HG02970 (cell line): Measurements from ENCODE around the gene SNRNP25.

Experiments
- ATAC-seq: cut with Tn5 transposase; IDR thresholded peaks from one replicate; pipeline ENCODE4 v1.9.1; 2021; ENCODE audit warnings: mild to moderate bottlenecking, moderate library complexity, moderate number of reproducible peaks; ENCODE audit not compliant: unreplicated experiment, low FRiP score

SNRNP25 gene

DNA sequence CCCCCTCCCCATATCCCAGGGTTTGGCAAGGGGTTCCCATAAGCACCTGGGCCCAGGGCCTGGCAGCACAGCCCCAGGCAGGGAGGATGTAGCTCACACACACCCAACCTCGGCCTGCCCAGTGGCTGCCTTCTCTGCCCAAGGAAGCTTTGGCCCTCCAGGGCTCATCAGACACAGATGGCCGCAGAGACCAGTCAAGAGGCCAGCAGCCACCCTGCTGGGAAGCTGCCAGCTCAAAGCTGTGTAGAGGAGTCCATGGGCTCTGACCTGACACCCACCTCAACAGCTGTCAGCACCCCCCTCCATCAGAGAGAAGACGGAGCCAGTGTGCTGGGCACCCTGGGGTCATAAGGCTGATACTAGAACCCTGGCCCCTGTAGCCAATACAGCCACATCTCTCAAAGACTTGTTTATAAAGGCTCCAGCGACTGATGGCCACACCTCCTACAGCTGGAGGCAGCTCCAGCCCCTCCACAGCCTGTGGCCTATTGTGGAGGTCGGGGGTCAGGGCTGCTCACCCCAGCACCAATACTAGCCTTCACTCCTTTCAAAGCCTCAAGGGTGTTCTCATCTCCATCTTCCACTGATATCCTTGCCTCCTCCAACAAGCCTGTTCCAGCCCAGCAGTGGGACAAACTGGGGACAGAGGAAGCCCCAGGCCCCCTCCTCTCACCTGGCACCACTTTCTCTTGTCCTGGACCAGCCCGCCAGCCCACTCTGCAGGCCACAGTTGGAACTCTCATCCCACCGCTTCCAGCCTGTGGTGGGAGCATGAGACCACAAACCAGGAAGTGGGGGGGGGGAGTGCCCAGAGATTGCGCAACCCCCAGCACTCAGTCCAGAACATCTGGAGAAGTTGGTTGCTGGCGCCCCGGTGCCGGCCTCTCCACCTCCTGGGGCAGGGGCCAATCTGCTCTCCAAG, 22.2 kb downstream of the SNRNP25 start:
- ATAC-seq = no peak

DNA sequence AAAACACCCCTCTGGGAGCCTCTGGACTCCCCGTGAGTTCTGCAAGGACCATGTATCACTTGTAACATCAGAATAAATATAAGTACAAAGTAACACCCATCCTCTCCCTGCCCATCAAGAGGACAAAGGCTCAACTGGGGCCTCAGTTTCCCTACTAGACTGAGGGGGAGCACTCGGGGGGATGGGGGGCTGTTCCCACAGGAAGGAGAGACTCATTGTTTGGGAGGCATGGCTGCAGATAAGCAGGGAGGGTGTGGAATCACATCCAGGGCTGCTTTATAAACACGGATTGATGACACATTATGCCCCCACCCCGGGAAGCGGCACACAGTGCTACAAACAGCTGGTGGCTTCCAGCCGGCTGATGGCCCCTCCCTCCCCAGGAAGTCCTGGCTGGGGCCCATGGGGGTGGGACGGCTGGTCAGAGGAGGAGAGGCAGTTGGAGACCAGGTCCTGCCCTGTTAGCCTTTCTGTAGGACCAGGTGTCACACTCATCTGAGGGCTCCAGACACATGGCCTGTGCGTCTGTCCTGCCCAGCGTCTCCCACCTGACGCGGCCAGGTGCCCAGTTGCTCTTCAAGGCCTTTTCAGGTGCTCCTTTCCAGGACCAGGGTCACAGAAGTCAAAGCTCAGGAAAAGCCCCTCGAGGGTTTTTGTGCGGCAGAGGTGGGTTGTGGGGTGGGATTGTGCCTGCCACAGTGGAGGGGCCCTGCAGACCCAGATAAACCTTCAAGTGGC, 23.1 kb downstream of the SNRNP25 start:
- ATAC-seq = no peak

DNA sequence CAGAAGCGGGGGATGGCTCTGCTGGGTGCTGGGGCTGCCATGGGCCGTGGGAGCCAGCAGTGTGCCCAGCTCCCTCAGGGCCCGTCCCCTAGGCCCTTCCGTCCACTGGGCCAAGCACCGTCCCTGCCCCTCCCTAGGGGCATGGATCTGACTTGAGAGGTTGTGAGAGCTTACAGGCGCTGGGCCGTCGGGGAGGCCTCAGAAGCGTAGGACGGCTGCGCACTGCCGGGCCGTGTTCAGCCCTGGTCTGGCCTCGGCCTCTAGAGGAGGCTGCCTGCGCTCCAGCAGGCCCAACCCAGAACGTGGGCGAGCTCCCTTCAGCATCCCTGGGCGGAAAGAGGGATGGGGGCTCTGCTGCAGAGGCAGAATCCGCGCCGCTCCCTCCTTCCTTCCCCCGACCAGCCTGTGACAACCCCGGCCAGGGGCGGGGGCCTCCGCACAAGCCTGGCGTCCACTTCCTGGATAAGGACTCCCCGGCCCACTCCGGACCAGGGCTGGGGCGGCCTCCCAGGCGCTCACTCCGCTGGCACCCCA, 23.7 kb downstream of the SNRNP25 start:
- no peak for ATAC-seq

DNA sequence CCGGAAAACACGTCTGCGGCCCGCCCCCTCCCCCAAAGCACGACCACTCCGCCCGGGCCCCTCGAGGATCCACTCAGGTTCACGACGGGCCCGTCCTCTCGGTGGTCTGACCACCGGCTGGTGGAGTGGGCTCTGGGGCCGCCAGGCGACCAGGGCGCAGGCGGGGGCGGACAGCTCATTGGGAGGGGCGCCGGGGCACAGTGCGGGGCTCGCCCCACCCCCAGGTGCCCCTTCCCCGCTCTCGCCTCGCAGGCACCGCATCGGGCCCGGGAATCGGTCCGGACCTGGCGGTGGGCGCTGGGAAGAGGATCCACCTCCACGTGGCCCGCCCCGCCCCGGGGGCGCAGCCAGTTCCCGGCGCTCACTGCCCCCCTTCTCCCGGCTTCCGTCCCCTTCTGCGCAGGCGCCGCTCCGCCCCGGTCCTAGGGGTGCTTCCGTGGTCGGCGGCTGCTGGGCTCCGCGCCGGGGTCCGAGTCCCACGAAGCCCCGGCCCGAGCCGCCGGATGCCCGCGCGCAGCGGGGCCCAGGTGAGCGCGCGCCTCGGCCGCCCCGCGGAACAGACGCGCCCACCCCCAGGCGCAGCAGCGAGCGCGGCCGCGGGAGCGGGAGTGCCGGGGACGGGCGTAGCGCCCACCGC, 24.3 kb downstream of the SNRNP25 start, which contains the start of gene MPG:
MPG (plus strand) TSS at position 419 of the 637 bp plus-strand sequence; CDS start at position 504, 85 bp downstream.
- peak; percentile 67 for ATAC-seq

DNA sequence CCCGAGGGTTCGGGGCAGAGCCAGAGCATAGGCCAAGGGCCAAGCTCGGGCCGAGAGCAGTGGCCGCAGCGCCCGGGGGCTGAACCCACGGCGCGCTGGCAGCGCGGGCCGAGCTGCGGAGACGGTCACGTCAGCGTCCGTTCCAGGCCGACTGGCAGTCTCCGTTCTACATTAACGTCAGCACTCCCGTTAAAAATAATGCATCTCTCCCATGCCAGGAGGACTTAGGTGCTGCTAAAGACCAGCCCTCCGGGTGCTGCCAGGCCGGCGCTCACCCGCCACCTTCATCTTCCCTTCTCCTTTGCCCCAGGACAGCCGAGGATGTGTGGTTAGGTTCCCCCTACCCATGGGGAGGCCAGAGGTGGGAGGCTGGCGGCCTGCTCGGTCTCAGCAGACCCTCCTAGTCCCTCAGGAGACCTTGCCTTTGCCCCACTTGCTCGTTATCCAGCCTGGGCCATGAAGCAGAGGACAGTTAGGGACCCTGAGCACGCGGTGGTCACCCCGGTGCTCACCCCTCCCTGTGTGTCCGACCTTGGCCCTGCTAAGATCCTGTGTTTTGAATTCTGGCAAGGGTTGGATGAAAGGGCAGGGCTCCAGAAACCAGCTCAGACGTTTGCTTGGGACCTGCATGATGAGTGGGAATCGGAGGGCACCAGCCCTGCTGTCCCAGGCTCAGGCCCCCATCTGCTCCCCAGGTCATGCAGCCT, 25.0 kb downstream of the SNRNP25 start:
- peak; percentile 24 for ATAC-seq

DNA sequence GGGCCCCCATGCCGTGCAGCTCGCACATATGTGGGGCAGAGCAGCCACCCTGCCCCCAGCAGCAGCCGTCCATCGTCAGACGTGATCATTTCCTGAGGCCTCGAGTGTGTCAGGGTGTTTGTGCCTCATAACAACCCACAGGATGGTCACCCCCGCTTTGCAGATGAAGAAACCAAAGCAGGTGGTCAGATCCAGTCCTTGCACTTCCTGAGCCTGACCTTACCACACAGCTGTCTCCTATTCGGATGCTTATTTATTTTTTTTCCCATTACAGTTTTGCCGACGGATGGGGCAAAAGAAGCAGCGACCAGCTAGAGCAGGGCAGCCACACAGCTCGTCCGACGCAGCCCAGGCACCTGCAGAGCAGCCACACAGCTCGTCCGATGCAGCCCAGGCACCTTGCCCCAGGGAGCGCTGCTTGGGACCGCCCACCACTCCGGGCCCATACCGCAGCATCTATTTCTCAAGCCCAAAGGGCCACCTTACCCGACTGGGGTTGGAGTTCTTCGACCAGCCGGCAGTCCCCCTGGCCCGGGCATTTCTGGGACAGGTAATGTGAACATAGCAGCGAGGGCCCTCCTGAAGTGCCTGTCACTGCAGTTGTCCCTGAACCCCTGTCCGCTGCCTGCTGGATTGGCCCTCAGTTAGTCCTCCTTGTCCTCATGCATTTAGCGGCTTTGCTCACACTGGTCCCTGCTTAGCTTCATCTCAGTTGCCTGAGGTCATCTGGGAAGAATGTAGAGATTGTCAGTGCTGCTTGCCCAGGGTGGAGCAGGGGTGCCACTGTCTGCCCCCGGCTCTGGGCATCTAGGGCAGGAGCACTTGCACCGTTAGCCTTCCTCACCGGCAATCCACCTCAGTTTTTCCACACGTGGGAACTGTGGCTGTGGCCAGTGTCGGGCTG, 25.8 kb downstream of the SNRNP25 start:
- ATAC-seq = no peak

DNA sequence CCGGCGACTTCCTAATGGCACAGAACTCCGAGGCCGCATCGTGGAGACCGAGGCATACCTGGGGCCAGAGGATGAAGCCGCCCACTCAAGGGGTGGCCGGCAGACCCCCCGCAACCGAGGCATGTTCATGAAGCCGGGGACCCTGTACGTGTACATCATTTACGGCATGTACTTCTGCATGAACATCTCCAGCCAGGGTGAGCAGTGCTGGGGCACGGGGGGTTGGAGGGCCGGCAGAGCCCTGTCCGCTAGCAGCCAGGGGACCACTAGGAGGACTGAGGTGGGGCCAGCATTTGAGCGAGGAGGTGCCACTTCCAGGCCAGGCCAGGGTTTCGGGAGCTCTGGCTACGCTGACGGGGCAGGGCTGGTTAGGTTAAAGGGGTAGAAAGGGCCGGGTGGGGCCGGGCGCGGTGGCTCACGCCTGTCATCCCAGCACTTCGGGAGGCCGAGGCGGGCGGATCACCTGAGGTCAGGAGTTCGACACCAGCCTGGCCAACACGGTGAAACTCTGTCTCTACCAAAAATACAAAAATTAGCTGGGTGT, 29.5 kb downstream of the SNRNP25 start:
- ATAC-seq = no peak

DNA sequence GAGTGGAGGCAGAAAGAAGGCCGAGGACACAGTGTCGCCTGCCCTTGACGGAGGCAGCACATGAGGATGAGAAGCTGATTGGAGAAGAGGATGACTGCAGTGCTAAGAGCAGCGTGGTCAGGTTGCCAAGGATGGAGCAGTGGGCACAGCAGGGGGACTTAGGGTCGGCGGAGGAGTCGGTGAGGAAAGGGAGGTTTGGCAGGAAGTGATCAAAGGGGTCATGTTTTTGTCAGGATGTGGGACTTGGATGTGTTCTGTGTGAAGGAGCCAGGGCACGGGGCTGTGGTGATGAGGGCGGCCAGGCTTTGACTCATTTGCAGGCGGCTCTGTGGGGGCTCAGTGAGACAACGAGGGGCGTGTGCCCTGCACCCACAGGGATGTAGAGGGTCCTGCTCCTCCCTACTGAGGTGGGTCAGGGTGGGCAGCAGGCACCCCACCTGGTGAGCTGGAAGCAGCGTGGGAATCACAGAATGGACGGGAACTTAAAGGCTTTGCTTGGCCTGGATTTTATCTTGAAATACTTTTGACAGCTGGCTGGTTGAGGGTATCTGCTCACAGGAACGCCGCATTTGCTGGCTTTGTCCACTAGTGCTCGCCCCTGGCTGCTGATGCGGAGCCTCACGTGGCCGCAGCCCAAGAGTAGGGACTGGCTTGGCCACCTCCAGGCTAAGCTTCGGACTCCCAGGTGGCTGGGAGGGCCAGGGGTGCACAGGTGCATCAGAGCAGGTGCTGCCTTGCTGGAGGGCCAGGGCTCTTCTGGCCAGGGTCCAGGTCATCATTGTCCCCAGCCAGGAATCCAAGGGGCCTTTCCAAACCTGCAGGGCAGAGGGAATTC, 30.4 kb downstream of the SNRNP25 start:
- no peak for ATAC-seq

DNA sequence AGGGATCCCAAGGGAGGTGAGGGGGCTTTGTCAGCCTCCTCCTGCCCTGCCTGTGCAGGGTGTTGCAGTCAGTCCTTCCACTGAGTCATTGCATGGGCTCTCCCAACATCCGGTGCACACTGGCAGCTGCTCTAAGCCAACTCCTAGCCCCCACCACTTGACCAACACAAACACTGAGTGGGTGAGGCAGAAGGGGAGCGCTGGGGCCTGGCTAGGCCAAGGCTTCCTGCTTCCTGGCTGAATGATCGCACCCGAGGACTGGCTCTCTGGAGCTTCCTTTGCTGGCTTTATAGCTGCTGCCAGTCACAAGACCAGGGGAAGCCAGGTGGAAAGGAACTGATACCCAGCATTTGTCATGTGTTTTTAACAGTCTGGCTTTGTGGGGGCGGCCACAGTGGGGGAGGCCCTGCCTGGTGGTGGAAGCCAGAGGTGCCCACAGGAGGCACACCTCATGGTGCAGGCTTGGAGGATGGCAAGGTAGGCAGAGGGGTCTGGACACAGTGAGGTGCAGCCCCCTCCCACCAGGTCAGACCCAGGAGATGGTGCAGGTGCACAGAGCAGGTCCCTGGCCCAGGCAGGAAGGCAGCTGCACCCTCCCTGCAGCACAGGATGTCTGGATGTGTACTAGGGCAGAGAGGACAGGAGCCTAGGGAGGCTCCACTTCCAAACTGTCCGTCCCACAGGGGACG, 31.2 kb downstream of the SNRNP25 start:
- peak; percentile 52 for ATAC-seq

DNA sequence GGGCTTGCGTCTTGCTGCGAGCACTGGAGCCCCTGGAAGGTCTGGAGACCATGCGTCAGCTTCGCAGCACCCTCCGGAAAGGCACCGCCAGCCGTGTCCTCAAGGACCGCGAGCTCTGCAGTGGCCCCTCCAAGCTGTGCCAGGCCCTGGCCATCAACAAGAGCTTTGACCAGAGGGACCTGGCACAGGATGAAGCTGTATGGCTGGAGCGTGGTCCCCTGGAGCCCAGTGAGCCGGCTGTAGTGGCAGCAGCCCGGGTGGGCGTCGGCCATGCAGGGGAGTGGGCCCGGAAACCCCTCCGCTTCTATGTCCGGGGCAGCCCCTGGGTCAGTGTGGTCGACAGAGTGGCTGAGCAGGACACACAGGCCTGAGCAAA, 31.8 kb downstream of the SNRNP25 start:
- no peak for ATAC-seq

DNA sequence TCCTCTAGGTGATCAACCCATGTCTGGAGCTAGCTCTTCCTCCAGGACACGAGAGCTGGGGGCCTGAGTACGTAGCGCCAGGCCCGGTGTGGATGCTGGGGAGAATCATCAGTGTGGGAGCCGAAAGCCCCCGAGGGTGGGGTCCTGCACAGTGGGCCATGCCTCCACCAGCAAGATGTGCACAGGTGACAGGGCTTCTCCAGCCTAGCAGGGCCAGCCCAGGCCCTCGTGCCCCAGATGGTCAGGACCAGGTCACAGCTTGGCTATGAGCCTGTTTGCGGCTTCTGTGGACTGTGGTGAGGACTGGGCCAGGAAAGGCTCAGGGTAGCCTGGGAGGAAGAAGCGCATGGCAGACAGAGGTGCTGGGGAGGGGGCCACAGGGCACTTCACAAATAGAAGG, 32.2 kb downstream of the SNRNP25 start:
- ATAC-seq = no peak

DNA sequence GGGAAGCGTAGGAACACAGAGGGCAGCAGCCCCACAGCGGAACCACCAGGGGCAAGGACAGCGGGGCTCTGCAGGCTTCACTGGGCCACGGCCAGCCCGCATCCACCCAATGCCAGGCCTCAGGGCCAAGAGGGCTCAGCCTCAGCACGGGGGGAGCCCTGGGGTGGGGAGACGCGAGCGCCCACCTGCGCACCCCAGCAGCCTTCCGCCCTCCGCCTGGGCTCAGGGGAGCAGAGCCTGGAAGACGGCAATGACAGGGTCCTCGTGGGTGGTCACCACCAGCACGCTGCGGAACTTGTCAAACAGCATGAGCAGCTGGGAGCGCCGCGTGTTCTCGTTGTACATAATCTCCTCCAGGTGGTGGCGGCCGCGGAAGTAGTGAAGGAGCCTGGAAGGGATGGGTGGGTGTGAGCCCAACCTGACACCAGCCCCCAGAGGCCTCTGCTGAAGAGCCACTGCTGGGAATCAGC, 32.9 kb downstream of the SNRNP25 start:
- no peak for ATAC-seq

DNA sequence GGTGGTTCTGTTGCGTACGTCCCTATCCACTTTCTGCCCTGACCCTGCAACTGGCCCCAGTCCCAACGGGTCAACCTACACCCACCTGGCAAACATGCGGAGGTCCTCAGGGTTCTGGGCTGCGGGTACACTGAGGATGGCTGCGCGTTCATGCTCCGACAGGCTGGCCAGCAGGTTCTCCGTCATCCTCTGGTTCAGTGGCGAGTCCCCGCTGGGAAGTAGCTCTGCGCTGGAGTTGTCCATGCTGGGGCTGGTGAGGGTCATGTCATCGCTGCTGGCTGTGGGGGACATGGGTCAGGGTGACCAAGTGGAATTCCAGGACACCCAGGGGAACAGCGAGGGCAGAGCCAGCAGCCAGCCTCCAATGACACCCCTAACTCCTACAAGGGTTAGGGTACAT, 35.0 kb downstream of the SNRNP25 start:
- no peak for ATAC-seq

DNA sequence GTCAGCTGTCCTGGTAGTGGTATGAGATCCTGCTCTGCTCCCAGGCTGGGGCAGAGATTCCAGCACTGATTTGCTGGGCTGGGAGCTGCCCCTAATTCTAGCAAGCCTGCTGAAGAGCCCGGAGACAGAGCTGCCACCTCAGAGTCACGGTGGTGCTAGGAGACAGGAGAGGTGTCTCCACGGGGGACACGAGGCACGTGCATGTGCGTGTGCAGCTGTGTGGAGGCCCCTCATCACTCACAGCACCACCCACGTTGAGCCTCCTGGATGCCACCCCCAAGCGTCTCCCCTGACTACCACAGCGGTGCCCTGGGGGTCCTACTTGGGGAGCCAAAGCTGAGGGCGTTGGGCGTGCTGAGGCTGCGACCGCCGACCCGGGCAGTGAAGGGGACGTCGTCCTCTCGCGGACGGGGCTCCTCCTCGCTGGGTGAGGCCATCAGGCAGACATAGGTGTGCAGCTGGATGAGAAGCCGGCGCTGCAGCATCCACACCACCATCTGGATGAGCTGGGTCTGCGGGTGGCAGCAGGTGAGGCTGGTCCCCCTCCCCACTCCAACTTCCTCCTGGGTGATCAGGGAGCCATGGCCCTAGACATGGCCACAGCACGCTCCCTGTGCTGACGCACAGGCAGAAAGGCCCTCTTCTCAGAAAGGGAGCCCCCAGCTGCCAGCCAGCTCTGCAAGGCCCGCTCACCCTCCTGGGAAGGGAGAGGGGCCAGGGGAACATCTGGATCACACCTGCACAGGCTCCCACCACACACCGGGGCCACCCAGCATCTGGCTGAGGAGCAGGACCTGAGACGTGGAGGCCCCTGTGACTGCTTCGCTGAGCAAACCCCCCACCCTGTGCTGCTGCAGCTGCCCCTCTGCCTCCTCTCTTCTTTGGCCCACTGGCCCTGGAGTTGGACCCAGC, 36.0 kb downstream of the SNRNP25 start:
- no peak for ATAC-seq

DNA sequence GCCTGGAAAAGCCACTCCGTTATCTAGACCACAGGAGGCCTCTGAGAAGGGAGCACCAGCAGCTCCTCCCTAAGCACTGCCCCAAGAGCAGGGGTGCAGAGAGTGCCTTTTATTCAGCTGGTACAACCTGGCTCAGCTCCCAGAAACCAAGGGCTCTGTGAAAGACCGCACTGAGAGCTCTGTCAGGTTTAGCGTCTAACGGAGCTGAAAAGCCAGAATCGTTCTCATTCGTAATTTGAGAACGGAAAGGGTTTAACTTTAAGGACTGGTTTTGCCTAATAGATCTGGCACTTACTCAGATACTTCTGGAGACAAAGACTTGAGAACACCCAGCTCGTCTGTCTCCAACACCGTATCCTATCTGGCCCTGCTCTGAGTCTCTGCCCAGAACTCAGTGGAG, 37.9 kb downstream of the SNRNP25 start:
- ATAC-seq = no peak
